GM19452 (cell line): ENCODE results near the gene SPZ1.
"Not testable (repeated sequence)": the region's sequence is repeated elsewhere in the genome, so short reads cannot be mapped to it uniquely, and the experiment has no call there.

Experiments
- ATAC-seq: cut with Tn5 transposase; IDR thresholded peaks from one replicate; pipeline ENCODE4 v1.9.1; 2021; ENCODE audit not compliant: unreplicated experiment

SPZ1 gene

GRCh38 chr5:80319702-80320101, at the start of gene SPZ1:
Gene SPZ1, plus strand, starts transcription at chr5:80320002. Its CDS starts 214 bp downstream, at chr5:80320216.
- no peak for ATAC-seq

- ATAC-seq: not testable (repeated sequence)
These were observed 49.3 kb upstream of the SPZ1 start for GRCh38 chr5:80270543-80270942.

GRCh38 chr5:80275347-80275746, 44.5 kb upstream of the SPZ1 start:
- no peak for ATAC-seq

GRCh38 chr5:80276186-80276585, 43.6 kb upstream of the SPZ1 start:
- ATAC-seq: no peak

- ATAC-seq: no peak
These were observed 42.6 kb upstream of the SPZ1 start for GRCh38 chr5:80277191-80277590.

- no peak for ATAC-seq
These were observed 37.7 kb upstream of the SPZ1 start for GRCh38 chr5:80282054-80282453.

- no peak for ATAC-seq
These were observed 36.4 kb upstream of the SPZ1 start for GRCh38 chr5:80283360-80283759.

- no peak for ATAC-seq
These were observed 35.1 kb upstream of the SPZ1 start for GRCh38 chr5:80284720-80285119.

- no peak for ATAC-seq
These were observed 31.6 kb upstream of the SPZ1 start for GRCh38 chr5:80288177-80288576.

GRCh38 chr5:80289320-80289719, 30.5 kb upstream of the SPZ1 start:
- ATAC-seq: no peak

- no peak for ATAC-seq
These were observed 28.0 kb upstream of the SPZ1 start for GRCh38 chr5:80291761-80292160.

GRCh38 chr5:80296121-80296520, 23.7 kb upstream of the SPZ1 start:
- no peak for ATAC-seq

- no peak for ATAC-seq
These were observed 20.2 kb upstream of the SPZ1 start for GRCh38 chr5:80299601-80300000.

GRCh38 chr5:80300125-80300524, 19.7 kb upstream of the SPZ1 start:
- ATAC-seq: no peak

- not testable (repeated sequence) for ATAC-seq
These were observed 19.0 kb upstream of the SPZ1 start for GRCh38 chr5:80300796-80301195.

GRCh38 chr5:80301342-80301741, 18.5 kb upstream of the SPZ1 start:
- not testable (repeated sequence) for ATAC-seq

GRCh38 chr5:80302636-80303035, 17.2 kb upstream of the SPZ1 start:
- ATAC-seq: no peak

GRCh38 chr5:80308526-80308925, 11.3 kb upstream of the SPZ1 start:
- ATAC-seq: no peak

GRCh38 chr5:80309871-80310665, 9.7 kb upstream of the SPZ1 start:
- ATAC-seq: no peak

- no peak for ATAC-seq
These were observed 4.6 kb upstream of the SPZ1 start for GRCh38 chr5:80315244-80315643.

- no peak for ATAC-seq
These were observed 1.6 kb upstream of the SPZ1 start for GRCh38 chr5:80318212-80318611.

- no peak for ATAC-seq
These were observed 5.1 kb downstream of the SPZ1 start for GRCh38 chr5:80324912-80325311.

- ATAC-seq: no peak
These were observed 6.7 kb downstream of the SPZ1 start for GRCh38 chr5:80326468-80326867.
